Heart left ventricle (tissue), 16 donors: ENCODE measurements around the gene SLC25A47. TPM values are rescaled to one million over a fixed set of nuclear protein-coding genes. Genes with fewer than 3 reads are reported as not detected.
"Not testable (repeated sequence)": the region's sequence is repeated elsewhere in the genome, so short reads cannot be mapped to it uniquely, and the experiment has no call there.

Source experiments
- ATAC-seq, 4 donors: fragments of 200-7000 bp; cut with Tn5 transposase; one replicate each; pipeline ENCODE4 v1.9.1; 2020 to 2022; ENCODE audit warnings: moderate library complexity in 4 of 4, mild to moderate bottlenecking in 3 of 4, moderate number of reproducible peaks in 1 of 4
- DNase-seq, 5 donors: peaks; one replicate each; pipeline ENCODE4 v3.0.0-alpha.2; 2020
- H3K27ac ChIP-seq, 12 donors: fragments of 200-600 bp; sonication (generic) in 4 of 12; one replicate each; pipeline versions ENCODE4 v1.5.0 to v1.8.0; 2016 to 2022; ENCODE audit warnings: mild to moderate bottlenecking in 2 of 12
- H3K27me3 ChIP-seq, 9 donors: fragments of 200-600 bp; sonication (generic) in 2 of 9; one replicate each; pipeline versions ENCODE4 v1.5.1 to v1.8.0; 2016 to 2022; ENCODE audit warnings: mild to moderate bottlenecking in 3 of 9
- H3K36me3 ChIP-seq, 9 donors: fragments of 200-600 bp; sonication (generic) in 2 of 9; one replicate each; pipeline versions ENCODE4 v1.5.0 to v1.8.0; 2018 to 2022; ENCODE audit warnings: mild to moderate bottlenecking in 2 of 9
- H3K4me1 ChIP-seq, 12 donors: fragments of 200-600 bp; sonication (generic) in 4 of 12; one replicate each; pipeline versions ENCODE4 v1.5.0 to v1.8.0; 2016 to 2022; ENCODE audit warnings: mild to moderate bottlenecking in 3 of 12
- H3K4me3 ChIP-seq, 12 donors: fragments of 200-600 bp; sonication (generic) in 4 of 12; one replicate each; pipeline versions ENCODE4 v1.5.0 to v1.8.0; 2017 to 2022; ENCODE audit warnings: mild to moderate bottlenecking in 9 of 12, moderate library complexity in 4 of 12
- H3K9me3 ChIP-seq, 12 donors: fragments of 200-600 bp; sonication (generic) in 4 of 12; one replicate each; pipeline versions ENCODE4 v1.5.0 to v1.8.0; 2016 to 2022; ENCODE audit warnings: mild to moderate bottlenecking in 1 of 12
- POLR2A ChIP-seq, 2 donors: fragments of 450-650 bp; IDR thresholded peaks; one replicate each; pipeline ENCODE4 v1.6.1; 2017; ENCODE audit warnings: antibody characterized with exemption in 2 of 2, mild to moderate bottlenecking in 2 of 2, moderate library complexity in 2 of 2
- WGBS, 4 donors: extraction: QIAGEN DNeasy Blood & Tissue Kit in 2 of 4; methylation state at CpG; one replicate each; pipeline versions ENCODE4 v1.1.5 to v1.1.7; 2013 to 2018; 5-methylcytosine and 5-hydroxymethylcytosine counted together
- intact Hi-C, 10 donors: fragments of 100-400 bp; cut with DNase I; formaldehyde crosslinking; loops; one replicate each; pipeline versions ENCODE4 v1.11.1 to v1.14.2; 2022
- polyA plus RNA-seq, 2 donors: library from polyadenylated mRNA; stranded (reverse); fragments of 200-250 nt; gene quantifications; one replicate each; pipeline ENCODE4 v1.2.3, GENCODE V29; 2013
- total RNA-seq, 9 donors: library from RNA; depleted of rRNA in 2 of 9; stranded (reverse); fragments of >200 nt in 2 of 9; fragmentation: NEBNext Ultra II Directional in 3 of 9; extraction: Animal tissue kit (Norgen Biotek cat#: 25700) in 3 of 9; gene quantifications; one replicate each; pipeline versions ENCODE4 v1.1.0 to v1.2.4, GENCODE V29; 2016 to 2023
- TF ChIP-seq, protein P1 (sequence below), 12 donors: fragments of 200-600 bp; sonication (generic) in 4 of 12; IDR thresholded peaks; one replicate each; pipeline versions ENCODE4 v1.5.0 to v1.8.0; 2018 to 2022; ENCODE audit warnings: antibody characterized with exemption in 12 of 12, mild to moderate bottlenecking in 5 of 12
- donor health status: ischemic (EF 13 %, LVEDD 7.1; RV severe dilation, severe dysfunction).
- donor health status: healthy with polysubstance abuse.
- donor health status: DM: no; HTN: yes; CAD: no.
- donor health status: DM: no; HTN: no; CAD: no.
- donor health status: ischemic (EF 25% LVEDD 6.9; RV normal size, moderate dysfunction).
- donor health status: ischemic (EF 25% LVEDD 5.7; RV mildly dilated, moderate dysfunction).
- donor health status: healthy.
- donor health status: DM: yes; HTN: yes; CAD: no.
- donor health status: ischemic (EF 35%, LVEDD 5.7; RV mildly dilated, moderate dysfunction).
- donor health status: nonischemic (EF 11% LVEDD 7.7; RV severe dilation, severe dysfunction).
- donor health status: DM: yes; HTN: yes; CAD: no.
- donor health status: PGD.
- donor health status: ischemic (EF 29% LVEDD 5.4; RV normal size, mild dysfunction).
- donor health status: nonischemic (EF 23%, LVEDD 6.1; RV moderate dilation, normal function).

Gene SLC25A47
- total and polyA plus RNA-seq, 11 donors, result not detected

DNA sequence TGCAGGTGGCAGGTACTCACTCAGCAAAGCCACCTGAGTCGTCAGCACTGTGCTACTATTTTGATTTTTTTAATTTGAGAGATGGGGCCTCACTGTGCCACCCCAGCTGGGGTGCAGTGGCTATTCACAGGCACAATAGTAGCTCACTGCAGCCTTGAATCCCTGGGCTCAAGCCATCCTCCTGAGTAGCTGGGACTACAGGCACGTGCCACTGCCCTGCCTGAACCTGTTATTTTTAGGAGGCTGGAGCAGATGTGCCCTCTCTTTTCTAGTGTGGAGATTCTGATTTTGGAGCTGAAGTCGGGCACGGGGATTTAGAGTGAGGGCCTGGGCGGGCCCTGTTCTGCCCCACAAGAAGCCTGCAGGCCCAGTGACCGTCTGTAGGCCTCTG, 17.3 kb downstream of the SLC25A47 start:
- Histone ChIP-seq H3K4me3 (no peak overlapping the region), H3K36me3 (peaks cover 0 to 79% (median 68%) of the 10 kb centered on the region in 9 donors), H3K27ac (peak overlapping the region in 11 of 12 donors; percentile 11 to 88 (median 47)), H3K27me3 (no peaks in the 10 kb centered on the region), H3K9me3 (no peaks in the 10 kb centered on the region), H3K4me1 (peaks cover 0 to 35% (median 14%) of the 10 kb centered on the region in 12 donors)
- TF ChIP-seq, protein P1, sequence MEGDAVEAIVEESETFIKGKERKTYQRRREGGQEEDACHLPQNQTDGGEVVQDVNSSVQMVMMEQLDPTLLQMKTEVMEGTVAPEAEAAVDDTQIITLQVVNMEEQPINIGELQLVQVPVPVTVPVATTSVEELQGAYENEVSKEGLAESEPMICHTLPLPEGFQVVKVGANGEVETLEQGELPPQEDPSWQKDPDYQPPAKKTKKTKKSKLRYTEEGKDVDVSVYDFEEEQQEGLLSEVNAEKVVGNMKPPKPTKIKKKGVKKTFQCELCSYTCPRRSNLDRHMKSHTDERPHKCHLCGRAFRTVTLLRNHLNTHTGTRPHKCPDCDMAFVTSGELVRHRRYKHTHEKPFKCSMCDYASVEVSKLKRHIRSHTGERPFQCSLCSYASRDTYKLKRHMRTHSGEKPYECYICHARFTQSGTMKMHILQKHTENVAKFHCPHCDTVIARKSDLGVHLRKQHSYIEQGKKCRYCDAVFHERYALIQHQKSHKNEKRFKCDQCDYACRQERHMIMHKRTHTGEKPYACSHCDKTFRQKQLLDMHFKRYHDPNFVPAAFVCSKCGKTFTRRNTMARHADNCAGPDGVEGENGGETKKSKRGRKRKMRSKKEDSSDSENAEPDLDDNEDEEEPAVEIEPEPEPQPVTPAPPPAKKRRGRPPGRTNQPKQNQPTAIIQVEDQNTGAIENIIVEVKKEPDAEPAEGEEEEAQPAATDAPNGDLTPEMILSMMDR (IDR thresholded peaks at IDR 0.05), result no peak
- no peak for TF ChIP-seq POLR2A (IDR thresholded peaks at IDR 0.05)
- ATAC-seq (peak in 3 of 4 donors; percentile 45 to 58 (median 58)), DNase-seq (peak in 2 of 5 donors; percentile 10 to 16)
- WGBS, 4 donors, result 62 to 74% (median 69%) methylated on average over 6 of the region's 6 CpGs
- intact Hi-C loops, result no loop called here

DNA sequence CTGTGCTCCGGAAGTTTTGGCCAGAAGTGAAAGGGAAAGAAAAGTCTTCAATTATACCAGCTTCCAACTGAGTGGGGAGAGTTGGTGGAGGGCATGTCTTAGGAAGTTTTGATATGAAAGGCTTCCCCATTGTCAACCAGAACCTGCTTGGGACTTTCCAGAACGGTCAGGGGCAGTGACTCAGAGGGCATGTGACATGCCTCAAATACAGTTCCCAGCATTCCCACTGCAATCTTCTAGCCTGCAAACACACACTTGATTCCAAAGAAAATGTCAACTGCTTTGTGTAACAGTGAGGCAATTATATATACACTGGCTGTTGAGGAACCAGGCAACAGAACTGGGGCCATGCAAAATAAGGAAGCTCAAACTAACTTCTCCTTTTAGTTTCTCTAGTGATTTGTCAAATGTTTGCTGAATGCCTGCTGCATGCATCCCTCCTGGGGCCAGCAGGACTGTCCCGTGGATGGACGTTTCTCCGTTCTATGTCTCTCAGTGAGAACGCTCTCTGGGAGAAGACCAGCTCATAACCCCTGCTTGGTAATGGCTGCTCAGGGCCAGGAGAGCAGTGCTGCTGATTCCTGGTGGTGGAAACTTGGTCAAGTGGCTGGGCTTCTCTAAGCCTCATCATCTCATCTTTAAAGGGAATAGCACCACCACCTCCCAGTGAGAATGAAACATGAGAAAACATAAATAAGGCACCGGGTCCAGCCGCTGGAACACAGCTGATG, 18.3 kb downstream of the SLC25A47 start:
- Histone ChIP-seq H3K9me3 (no peaks in the 10 kb centered on the region), H3K4me1 (peaks cover 0 to 35% (median 14%) of the 10 kb centered on the region in 12 donors), H3K4me3 (no peak overlapping the region), H3K27me3 (no peaks in the 10 kb centered on the region), H3K27ac (peak overlapping the region in 11 of 12 donors; percentile 11 to 88 (median 47)), H3K36me3 (peaks cover 3 to 80% (median 67%) of the 10 kb centered on the region in 9 donors)
- 59 to 69% (median 64%) methylated on average over 8 of the region's 8 CpGs for WGBS, 4 donors
- DNase-seq (peak in 3 of 5 donors; percentile 43 to 52 (median 48)), ATAC-seq (peak; percentile 52 to 89 (median 82))
- TF ChIP-seq POLR2A (IDR thresholded peaks at IDR 0.05), result no peak
- TF ChIP-seq, protein P1 (IDR thresholded peaks at IDR 0.05), result no peak
- intact Hi-C loops, result no loop called here

DNA sequence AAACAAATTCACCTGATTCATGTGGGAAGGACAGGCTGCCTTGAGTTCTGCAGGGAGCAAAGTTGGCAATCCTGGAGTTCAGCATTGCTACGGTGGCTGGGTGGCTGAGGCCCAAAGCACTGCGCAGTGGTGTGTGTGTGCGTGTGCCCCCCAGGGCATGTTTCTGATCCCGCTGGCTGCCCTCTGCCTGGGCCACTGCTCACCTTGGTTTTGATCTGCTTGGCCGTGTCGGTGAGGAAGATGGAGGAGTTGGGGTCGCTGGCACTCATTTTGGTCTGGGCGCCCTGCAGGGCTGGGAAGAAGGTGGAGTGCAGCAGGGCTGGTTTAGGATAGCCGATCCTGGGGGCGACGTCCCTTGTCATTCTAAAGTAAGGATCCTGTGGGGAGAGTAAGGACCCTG, 19.1 kb downstream of the SLC25A47 start:
- Histone ChIP-seq H3K9me3 (no peaks in the 10 kb centered on the region), H3K27ac (peak overlapping the region in 5 of 12 donors; percentile 11 to 88 (median 44)), H3K36me3 (peaks cover 4 to 80% (median 67%) of the 10 kb centered on the region in 9 donors), H3K4me1 (peaks cover 0 to 35% (median 14%) of the 10 kb centered on the region in 12 donors), H3K27me3 (no peaks in the 10 kb centered on the region), H3K4me3 (no peak overlapping the region)
- DNase-seq (peak in 1 of 5 donors; percentile 13), ATAC-seq (no peak)
- no peak for TF ChIP-seq POLR2A (IDR thresholded peaks at IDR 0.05)
- TF ChIP-seq, protein P1 (IDR thresholded peaks at IDR 0.05), result no peak
- intact Hi-C loops, result no loop called here
- 91 to 98% (median 94%) methylated on average over 11 of the region's 11 CpGs for WGBS, 4 donors

DNA sequence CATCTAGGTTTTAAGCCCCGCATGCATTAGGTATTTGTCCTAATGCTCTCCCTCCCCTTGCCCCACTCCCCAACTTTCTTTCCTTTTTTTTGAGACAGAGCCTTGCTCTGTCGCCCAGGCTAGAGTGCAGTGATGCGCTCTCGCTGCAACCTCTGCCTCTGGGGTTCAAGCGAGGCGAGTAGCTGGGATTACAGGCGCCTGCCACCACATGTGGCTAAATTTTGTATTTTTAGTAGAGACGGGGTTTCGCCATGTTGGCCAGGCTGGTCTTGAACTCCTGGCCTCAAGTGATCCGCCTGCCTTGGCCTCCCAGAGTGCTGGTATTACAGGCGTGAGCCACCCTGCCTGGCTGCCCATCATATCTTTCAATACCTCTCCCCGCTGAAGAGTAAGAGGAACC, 19.7 kb downstream of the SLC25A47 start:
- Histone ChIP-seq H3K36me3 (peaks cover 4 to 80% (median 64%) of the 10 kb centered on the region in 9 donors), H3K4me1 (peaks cover 0 to 35% (median 14%) of the 10 kb centered on the region in 12 donors), H3K27ac (peak overlapping the region in 1 of 12 donors; percentile 88)
- 93 to 97% (median 95%) methylated on average over 12 of the region's 12 CpGs for WGBS, 4 donors
- H3K27me3 ChIP-seq, H3K9me3 ChIP-seq, DNase-seq, H3K4me3 ChIP-seq, intact Hi-C loops, ATAC-seq: not testable (repeated sequence)

DNA sequence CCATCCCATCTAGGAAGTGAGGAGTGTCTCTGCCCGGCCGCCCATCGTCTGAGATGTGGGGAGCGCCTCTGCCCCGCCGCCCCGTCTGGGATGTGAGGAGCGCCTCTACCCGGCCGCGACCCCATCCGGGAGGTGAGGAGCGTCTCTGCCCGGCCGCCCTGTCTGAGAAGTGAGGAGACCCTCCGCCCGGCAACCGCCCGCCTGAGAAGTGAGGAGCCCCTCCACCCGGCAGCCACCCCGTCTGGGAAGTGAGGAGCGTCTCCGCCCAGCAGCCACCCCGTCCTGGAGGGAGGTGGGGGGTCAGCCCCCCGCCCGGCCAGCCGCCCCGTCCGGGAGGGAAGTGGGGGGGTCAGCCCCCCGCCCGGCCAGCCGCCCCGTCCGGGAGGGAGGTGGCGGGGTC, 21.5 kb downstream of the SLC25A47 start:
- peaks cover 0 to 35% (median 14%) of the 10 kb centered on the region in 12 donors for H3K4me1 ChIP-seq
- H3K9me3 ChIP-seq, ATAC-seq, H3K27me3 ChIP-seq, H3K27ac ChIP-seq, DNase-seq, H3K4me3 ChIP-seq, intact Hi-C loops: not testable (repeated sequence)
- WGBS, 4 donors, result 87 to 96% (median 92%) methylated on average over 6 to 30 of the region's 35 CpGs; no CpG with 5 or more reads in 1 of the 4 donors
- peaks cover 3 to 84% (median 70%) of the 10 kb centered on the region in 9 donors for H3K36me3 ChIP-seq
